Spleen (tissue), 11 donors: ENCODE results near the gene CAMK1D. TPM values are rescaled to one million over a fixed set of nuclear protein-coding genes. Genes with fewer than 3 reads are reported as not detected.
A peak's percentile ranks its signal among the peaks of the same experiment; 100 is the strongest.

ENCODE experiments used
- DNase-seq: peaks from one replicate; pipeline ENCODE4 v3.0.0-alpha.2; 2020
- H3K27ac ChIP-seq, 8 donors: fragments of 200-600 bp; sonication (generic) in 7 of 8; 1 replicate in 4 of 8; 2 replicates in 4 of 8; pipeline versions ENCODE4 v1.5.0 to v1.8.0; 2016 to 2021; ENCODE audit warnings: inconsistent platforms in 4 of 8, mild to moderate bottlenecking in 4 of 8, moderate library complexity in 1 of 8
- H3K27me3 ChIP-seq, 7 donors: fragments of 200-600 bp; sonication (generic) in 6 of 7; replicated peaks in 1 of 7; 1 replicate in 4 of 7; 2 replicates in 3 of 7; pipeline versions ENCODE4 v1.5.0 to v1.8.0; 2016 to 2021; ENCODE audit warnings: inconsistent platforms in 3 of 7, mild to moderate bottlenecking in 1 of 7
- H3K36me3 ChIP-seq, 6 donors: fragments of 200-600 bp; sonication (generic) in 5 of 6; 1 replicate in 4 of 6; 2 replicates in 2 of 6; pipeline versions ENCODE4 v1.5.0 to v1.8.0; 2016 to 2021; ENCODE audit warnings: inconsistent platforms in 2 of 6
- H3K4me1 ChIP-seq, 6 donors: fragments of 200-600 bp; sonication (generic) in 5 of 6; 1 replicate in 3 of 6; 2 replicates in 3 of 6; pipeline versions ENCODE4 v1.5.0 to v1.8.0; 2016 to 2021; ENCODE audit warnings: inconsistent platforms in 3 of 6
- H3K4me3 ChIP-seq, 8 donors: fragments of 200-600 bp; sonication (generic) in 7 of 8; 1 replicate in 4 of 8; 2 replicates in 4 of 8; pipeline versions ENCODE4 v1.5.0 to v1.8.0; 2016 to 2021; ENCODE audit warnings: inconsistent platforms in 4 of 8, mild to moderate bottlenecking in 4 of 8, moderate library complexity in 2 of 8
- H3K9me3 ChIP-seq, 8 donors: fragments of 200-600 bp; sonication (generic) in 7 of 8; 1 replicate in 4 of 8; 2 replicates in 4 of 8; pipeline versions ENCODE4 v1.5.0 to v1.8.0; 2016 to 2021; ENCODE audit warnings: inconsistent platforms in 4 of 8
- CTCF ChIP-seq, 11 experiments: fragments of 200-600 bp in 7 of 11; fragments of 450-650 bp in 4 of 11; sonication (generic) in 4 of 11; IDR thresholded peaks in 8 of 11; conservative IDR thresholded peaks in 3 of 11; 1 replicate in 7 of 11; 2 replicates in 4 of 11; pipeline versions ENCODE4 v1.4.0 to v1.8.0; 2016 to 2021; ENCODE audit warnings: antibody characterized with exemption in 11 of 11, inconsistent platforms in 4 of 11, mild to moderate bottlenecking in 1 of 11
- POLR2A ChIP-seq, 3 donors: fragments of 450-650 bp; IDR thresholded peaks; one replicate each; pipeline ENCODE4 v1.5.1; 2017; ENCODE audit warnings: antibody characterized with exemption in 3 of 3, mild to moderate bottlenecking in 1 of 3
- POLR2AphosphoS5 ChIP-seq, 3 donors: sonication (generic); formaldehyde crosslinking; IDR thresholded peaks; one replicate each; pipeline ENCODE4 v1.5.1; 2017; ENCODE audit warnings: antibody characterized with exemption in 3 of 3
- WGBS, 5 donors: extraction: QIAGEN DNeasy Blood & Tissue Kit in 3 of 5; methylation state at CpG; one replicate each; pipeline versions ENCODE4 v1.1.5 to v1.1.7; 2013 to 2018; 5-methylcytosine and 5-hydroxymethylcytosine counted together
- intact Hi-C: fragments of 100-400 bp; cut with DNase I; formaldehyde crosslinking; loops from one replicate; pipeline ENCODE4 v1.15.0; 2023; ENCODE audit warnings: low total_unique reads
- polyA plus RNA-seq, 3 donors: library from polyadenylated mRNA; stranded (reverse); fragments of 200-250 nt; gene quantifications; one replicate each; pipeline ENCODE4 v1.2.1, GENCODE V29; 2013
- total RNA-seq, 7 donors: library from RNA; depleted of rRNA in 3 of 7; stranded (reverse); fragments of >200 nt in 3 of 7; fragmentation: NEBNext Ultra II Directional in 4 of 7; extraction: Animal tissue kit (Norgen Biotek cat#: 25700) in 4 of 7; gene quantifications; one replicate each; pipeline versions ENCODE4 v1.1.0 to v1.2.1, GENCODE V29; 2016 to 2021
- donor health status: healthy with polysubstance abuse.
- donor health status: DM: no; HTN: no; CAD: no; lungs with moderate emphysema.
- donor health status: DM: no; HTN: no; CAD: no.
- donor health status: Bipolar disorder and iron deficiency.
- donor health status: healthy.
- donor health status: DM: no; HTN: no; CAD: no.
- donor health status: DM: yes; HTN: yes; CAD: no.

Gene CAMK1D
- total and polyA plus RNA-seq, 10 donors = 6.8 to 34.5 (median 20.0) TPM

- TF ChIP-seq POLR2AphosphoS5 (IDR thresholded peaks at IDR 0.05) (no peak), CTCF (IDR thresholded peaks at IDR 0.05 in 8 of 11, conservative IDR thresholded peaks at IDR 0.05 in 3 of 11) (no peak), POLR2A (IDR thresholded peaks at IDR 0.05) (no peak)
- whole genome bisulfite sequencing, 5 donors = 70 to 83% (median 76%) methylated on average over 4 of the region's 4 CpGs
- peak overlapping the region in 1 of 8 donors; percentile 12 for H3K4me3 ChIP-seq
- DNase-seq = no peak
- H3K27ac ChIP-seq = peak overlapping the region in 3 of 8 donors; percentile 19 to 33 (median 21)
- intact Hi-C loops = no loop called here
- no peaks in the 10 kb centered on the region for H3K36me3 ChIP-seq
- no peaks in the 10 kb centered on the region for H3K9me3 ChIP-seq
- H3K27me3 ChIP-seq = no peaks in the 10 kb centered on the region
- H3K4me1 ChIP-seq = peaks cover 0 to 56% (median 34%) of the 10 kb centered on the region in 6 donors
Observed at GRCh38 chr10:12481924-12482323, 132.6 kb downstream of the CAMK1D start.

- DNase-seq = peak; percentile 25
- no peak for TF ChIP-seq POLR2A (IDR thresholded peaks at IDR 0.05)
- TF ChIP-seq CTCF (IDR thresholded peaks at IDR 0.05 in 8 of 11, conservative IDR thresholded peaks at IDR 0.05 in 3 of 11) = no peak
- no peak for TF ChIP-seq POLR2AphosphoS5 (IDR thresholded peaks at IDR 0.05)
Observed at GRCh38 chr10:12482587-12482986, 133.2 kb downstream of the CAMK1D start.

GRCh38 chr10:12484002-12484918 is 134.9 kb downstream of the CAMK1D start:
- peak overlapping the region in 5 of 8 donors; percentile 12 to 78 (median 61) for H3K27ac ChIP-seq

More at GRCh38 chr10:12482587-12482986, 133.2 kb downstream of the CAMK1D start:
- peak overlapping the region in 1 of 8 donors; percentile 12 for H3K4me3 ChIP-seq
- H3K27me3 ChIP-seq = no peaks in the 10 kb centered on the region
- H3K36me3 ChIP-seq = no peaks in the 10 kb centered on the region
- 45 to 64% (median 49%) methylated on average over 12 of the region's 12 CpGs for WGBS, 5 donors
- H3K27ac ChIP-seq = peak overlapping the region in 1 of 8 donors; percentile 19
- intact Hi-C loops = no loop called here
- no peaks in the 10 kb centered on the region for H3K9me3 ChIP-seq
- peaks cover 0 to 56% (median 34%) of the 10 kb centered on the region in 6 donors for H3K4me1 ChIP-seq

More at GRCh38 chr10:12484002-12484918, 134.9 kb downstream of the CAMK1D start:
- peak overlapping the region in 1 of 8 donors; percentile 40 for H3K4me3 ChIP-seq
- H3K9me3 ChIP-seq = no peaks in the 10 kb centered on the region
- intact Hi-C loops = no loop called here
- TF ChIP-seq CTCF (IDR thresholded peaks at IDR 0.05 in 8 of 11, conservative IDR thresholded peaks at IDR 0.05 in 3 of 11) = no peak
- TF ChIP-seq POLR2AphosphoS5 (IDR thresholded peaks at IDR 0.05) = no peak
- TF ChIP-seq POLR2A (IDR thresholded peaks at IDR 0.05) = no peak
- DNase-seq = peak; percentile 63
- no peaks in the 10 kb centered on the region for H3K36me3 ChIP-seq
- H3K4me1 ChIP-seq = peaks cover 0 to 55% (median 34%) of the 10 kb centered on the region in 6 donors
- no peaks in the 10 kb centered on the region for H3K27me3 ChIP-seq
- WGBS, 5 donors = 73 to 84% (median 82%) methylated on average over 24 of the region's 24 CpGs
